Stimulated activated naive CD8-positive, alpha-beta T cell treated with anti-CD3 and anti-CD28 coated beads, Interleukin-15, Interleukin-2, amounts not matched to agents 100 ng/mL and 50 ng/mL, for 24 hours (primary cell): ENCODE results near the gene NLRP10.

ENCODE experiments used
- H3K27ac Mint-ChIP-seq: one replicate; pipeline ENCODE4 v1.8.0; 2021; ENCODE audit warnings: mild to moderate bottlenecking, mixed read lengths
- H3K27me3 Mint-ChIP-seq: one replicate; pipeline ENCODE4 v1.8.0; 2021; ENCODE audit warnings: mixed read lengths
- H3K36me3 Mint-ChIP-seq: one replicate; pipeline ENCODE4 v1.8.0; 2021; ENCODE audit warnings: low read depth, mixed read lengths
- H3K4me1 Mint-ChIP-seq: one replicate; pipeline ENCODE4 v1.8.0; 2021; ENCODE audit warnings: low read depth, mixed read lengths
- H3K4me3 Mint-ChIP-seq: one replicate; pipeline ENCODE4 v1.8.0; 2021; ENCODE audit warnings: mild to moderate bottlenecking, mixed read lengths
- H3K9me3 Mint-ChIP-seq: one replicate; pipeline ENCODE4 v1.8.0; 2021; ENCODE audit warnings: mixed read lengths

The NLRP10 gene

GRCh38 chr11:7986768-7987559, 21.7 kb upstream of the NLRP10 start, which contains the start of gene EIF3F:
Gene EIF3F (plus strand): TSS chr11:7987337. CDS start chr11:7987353, 16 bp downstream.
- Mint-ChIP-seq H3K27me3 (no peaks in the 10 kb centered on the region), H3K4me1 (peaks cover 44% of the 10 kb centered on the region), H3K4me3 (peak within 1 kb of the TSS; percentile 100), H3K27ac (peak within 1 kb of the TSS; percentile 99), H3K9me3 (no peaks in the 10 kb centered on the region), H3K36me3 (peaks cover 38% of the 10 kb centered on the region)

- Mint-ChIP-seq H3K27ac (no peak overlapping the region), H3K36me3 (peaks cover 12% of the 10 kb centered on the region), H3K4me3 (no peak overlapping the region), H3K9me3 (no peaks in the 10 kb centered on the region), H3K4me1 (peaks cover 27% of the 10 kb centered on the region), H3K27me3 (no peaks in the 10 kb centered on the region)
These were observed 18.8 kb upstream of the NLRP10 start for GRCh38 chr11:7983832-7984590.

- H3K36me3 Mint-ChIP-seq = peaks cover 2% of the 10 kb centered on the region
- H3K4me1 Mint-ChIP-seq = peaks cover 14% of the 10 kb centered on the region
- H3K4me3 Mint-ChIP-seq = no peak overlapping the region
- no peaks in the 10 kb centered on the region for H3K9me3 Mint-ChIP-seq
- H3K27ac Mint-ChIP-seq = no peak overlapping the region
- no peaks in the 10 kb centered on the region for H3K27me3 Mint-ChIP-seq
These were observed 17.4 kb upstream of the NLRP10 start for GRCh38 chr11:7982582-7983119.

- Mint-ChIP-seq H3K9me3 (no peaks in the 10 kb centered on the region), H3K4me1 (peaks cover 10% of the 10 kb centered on the region), H3K27me3 (no peaks in the 10 kb centered on the region), H3K4me3 (no peak overlapping the region), H3K36me3 (no peaks in the 10 kb centered on the region), H3K27ac (no peak overlapping the region)
These were observed 16.4 kb upstream of the NLRP10 start for GRCh38 chr11:7981619-7982157.

- Mint-ChIP-seq H3K4me1 (no peaks in the 10 kb centered on the region), H3K27ac (no peak overlapping the region), H3K9me3 (no peaks in the 10 kb centered on the region), H3K27me3 (peaks cover 3% of the 10 kb centered on the region), H3K4me3 (no peak overlapping the region), H3K36me3 (no peaks in the 10 kb centered on the region)
These were observed 12.1 kb upstream of the NLRP10 start for GRCh38 chr11:7977232-7977917.

- no peaks in the 10 kb centered on the region for H3K4me1 Mint-ChIP-seq
- H3K4me3 Mint-ChIP-seq = no peak overlapping the region
- H3K9me3 Mint-ChIP-seq = no peaks in the 10 kb centered on the region
- peaks cover 9% of the 10 kb centered on the region for H3K27me3 Mint-ChIP-seq
- H3K36me3 Mint-ChIP-seq = no peaks in the 10 kb centered on the region
- no peak overlapping the region for H3K27ac Mint-ChIP-seq
These were observed 9.4 kb upstream of the NLRP10 start for GRCh38 chr11:7974668-7975067.

- H3K9me3 Mint-ChIP-seq = no peaks in the 10 kb centered on the region
- no peak overlapping the region for H3K27ac Mint-ChIP-seq
- H3K4me1 Mint-ChIP-seq = no peaks in the 10 kb centered on the region
- peaks cover 14% of the 10 kb centered on the region for H3K27me3 Mint-ChIP-seq
- H3K4me3 Mint-ChIP-seq = no peak overlapping the region
- no peaks in the 10 kb centered on the region for H3K36me3 Mint-ChIP-seq
These were observed 7.8 kb upstream of the NLRP10 start for GRCh38 chr11:7973011-7973410.

- H3K27ac Mint-ChIP-seq = no peak overlapping the region
- H3K4me3 Mint-ChIP-seq = no peak overlapping the region
- H3K27me3 Mint-ChIP-seq = peaks cover 20% of the 10 kb centered on the region
- no peaks in the 10 kb centered on the region for H3K9me3 Mint-ChIP-seq
- no peaks in the 10 kb centered on the region for H3K4me1 Mint-ChIP-seq
- no peaks in the 10 kb centered on the region for H3K36me3 Mint-ChIP-seq
These were observed 6.6 kb upstream of the NLRP10 start for GRCh38 chr11:7971846-7972245.

- no peaks in the 10 kb centered on the region for H3K4me1 Mint-ChIP-seq
- H3K27me3 Mint-ChIP-seq = peaks cover 22% of the 10 kb centered on the region
- H3K9me3 Mint-ChIP-seq = no peaks in the 10 kb centered on the region
- no peaks in the 10 kb centered on the region for H3K36me3 Mint-ChIP-seq
- H3K4me3 Mint-ChIP-seq = no peak overlapping the region
- H3K27ac Mint-ChIP-seq = no peak overlapping the region
These were observed 4.8 kb upstream of the NLRP10 start for GRCh38 chr11:7969756-7970646.

- H3K4me1 Mint-ChIP-seq = no peaks in the 10 kb centered on the region
- no peak overlapping the region for H3K27ac Mint-ChIP-seq
- no peak overlapping the region for H3K4me3 Mint-ChIP-seq
- peaks cover 22% of the 10 kb centered on the region for H3K27me3 Mint-ChIP-seq
- no peaks in the 10 kb centered on the region for H3K36me3 Mint-ChIP-seq
- H3K9me3 Mint-ChIP-seq = no peaks in the 10 kb centered on the region
These were observed 3.4 kb upstream of the NLRP10 start for GRCh38 chr11:7968686-7969085.

- Mint-ChIP-seq H3K27me3 (peaks cover 22% of the 10 kb centered on the region), H3K4me3 (no peak overlapping the region), H3K36me3 (no peaks in the 10 kb centered on the region), H3K27ac (no peak overlapping the region), H3K4me1 (no peaks in the 10 kb centered on the region), H3K9me3 (no peaks in the 10 kb centered on the region)
These were observed 2.6 kb upstream of the NLRP10 start for GRCh38 chr11:7967826-7968225.

GRCh38 chr11:7967097-7967496, 1.9 kb upstream of the NLRP10 start:
- Mint-ChIP-seq H3K4me3 (no peak overlapping the region), H3K9me3 (no peaks in the 10 kb centered on the region), H3K27ac (no peak overlapping the region), H3K27me3 (peaks cover 16% of the 10 kb centered on the region), H3K4me1 (no peaks in the 10 kb centered on the region), H3K36me3 (no peaks in the 10 kb centered on the region)

GRCh38 chr11:7964873-7965272, 374 bp downstream of the NLRP10 start:
- H3K9me3 Mint-ChIP-seq = no peaks in the 10 kb centered on the region
- H3K4me1 Mint-ChIP-seq = no peaks in the 10 kb centered on the region

GRCh38 chr11:7964261-7964660, 986 bp downstream of the NLRP10 start:
- H3K27me3 Mint-ChIP-seq = peaks cover 27% of the 10 kb centered on the region
- H3K36me3 Mint-ChIP-seq = no peaks in the 10 kb centered on the region

More at GRCh38 chr11:7964873-7965272, 374 bp downstream of the NLRP10 start:
- Mint-ChIP-seq H3K27ac (no peak overlapping the region), H3K27me3 (peaks cover 23% of the 10 kb centered on the region), H3K4me3 (no peak overlapping the region), H3K36me3 (no peaks in the 10 kb centered on the region)

More at GRCh38 chr11:7964261-7964660, 986 bp downstream of the NLRP10 start:
- Mint-ChIP-seq H3K27ac (no peak overlapping the region), H3K4me1 (no peaks in the 10 kb centered on the region), H3K9me3 (no peaks in the 10 kb centered on the region), H3K4me3 (no peak overlapping the region)
